ENCODE data around the gene MYBBP1A. TPM values are rescaled to one million over a fixed set of nuclear protein-coding genes. Genes with fewer than 3 reads are reported as not detected.

Gene MYBBP1A
- total and polyA plus RNA-seq, 9 of the 15 experiments (the other 6 are each of a cell fraction or from before 2014, with no cell fraction given), result 2.0 to 114 (median 47.2) TPM

DNA sequence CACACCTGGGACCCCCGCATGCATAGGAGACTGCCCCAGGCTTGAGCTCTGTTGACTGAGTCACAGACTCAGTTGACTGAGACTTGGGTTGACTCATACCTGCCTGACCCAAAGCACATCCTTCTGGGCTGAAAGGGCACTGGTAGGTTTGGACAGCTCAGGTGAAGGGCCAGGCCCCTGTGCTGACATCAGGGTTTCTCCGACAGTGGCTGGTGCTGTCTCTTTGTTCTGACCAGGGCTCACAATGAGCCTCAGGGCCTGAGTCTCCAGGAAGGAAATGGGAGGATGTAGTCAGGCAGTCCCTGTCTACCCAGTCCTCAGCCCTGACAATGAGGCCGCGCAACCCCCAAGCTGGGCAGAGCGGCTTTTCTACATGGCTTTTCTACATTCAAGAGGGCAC is 50.0 kb downstream of the MYBBP1A start:
- intact Hi-C loops (cut with micrococcal nuclease), result no loop called here
- 50% methylated on average over 5 of the region's 5 CpGs for WGBS (ENCODE audit: insufficient coverage, low coverage, missing lambda C conversion rate)
- CTCF ChIA-PET (ENCODE audit: low intra/inter-chr PET ratio), result no interaction called here

More for the DNA sequence above, 50.0 kb downstream of the MYBBP1A start:
- POLR2A ChIA-PET, result interaction anchor here (0.7 to 0.8 kb wide), 2 partner anchors 18 to 20 kb away, joined by 3 to 5 read pairs; no protein-coding TSS in a partner anchor
- peaks cover 0 to 67% of the 10 kb centered on the region in 2 experiments; a peak in 2 of 5 replicates for H3K27me3 ChIP-seq (ENCODE audit: control insufficient read depth in 2 of 2, insufficient read depth in 2 of 2, low read length in 2 of 2)
- TF ChIP-seq USF2 (CRISPR knock-in tag; IDR thresholded peaks at IDR 0.05) (no peak), GABPB1 (CRISPR knock-in tag; IDR thresholded peaks at IDR 0.05) (no peak), NONO (IDR thresholded peaks at IDR 0.05; ENCODE audit: low read depth in 2 of 2, low read length in 1 of 2) (no peak), NR2C1 (IDR thresholded peaks at IDR 0.05) (no peak), NR2C1 (tag; IDR thresholded peaks at IDR 0.05) (no peak), ZNF699 (CRISPR knock-in tag; IDR thresholded peaks at IDR 0.05; ENCODE audit: insufficient replicate concordance) (no peak), ZKSCAN8 (CRISPR knock-in tag; IDR thresholded peaks at IDR 0.05) (no peak)
- TF ChIP-seq, protein P1, sequence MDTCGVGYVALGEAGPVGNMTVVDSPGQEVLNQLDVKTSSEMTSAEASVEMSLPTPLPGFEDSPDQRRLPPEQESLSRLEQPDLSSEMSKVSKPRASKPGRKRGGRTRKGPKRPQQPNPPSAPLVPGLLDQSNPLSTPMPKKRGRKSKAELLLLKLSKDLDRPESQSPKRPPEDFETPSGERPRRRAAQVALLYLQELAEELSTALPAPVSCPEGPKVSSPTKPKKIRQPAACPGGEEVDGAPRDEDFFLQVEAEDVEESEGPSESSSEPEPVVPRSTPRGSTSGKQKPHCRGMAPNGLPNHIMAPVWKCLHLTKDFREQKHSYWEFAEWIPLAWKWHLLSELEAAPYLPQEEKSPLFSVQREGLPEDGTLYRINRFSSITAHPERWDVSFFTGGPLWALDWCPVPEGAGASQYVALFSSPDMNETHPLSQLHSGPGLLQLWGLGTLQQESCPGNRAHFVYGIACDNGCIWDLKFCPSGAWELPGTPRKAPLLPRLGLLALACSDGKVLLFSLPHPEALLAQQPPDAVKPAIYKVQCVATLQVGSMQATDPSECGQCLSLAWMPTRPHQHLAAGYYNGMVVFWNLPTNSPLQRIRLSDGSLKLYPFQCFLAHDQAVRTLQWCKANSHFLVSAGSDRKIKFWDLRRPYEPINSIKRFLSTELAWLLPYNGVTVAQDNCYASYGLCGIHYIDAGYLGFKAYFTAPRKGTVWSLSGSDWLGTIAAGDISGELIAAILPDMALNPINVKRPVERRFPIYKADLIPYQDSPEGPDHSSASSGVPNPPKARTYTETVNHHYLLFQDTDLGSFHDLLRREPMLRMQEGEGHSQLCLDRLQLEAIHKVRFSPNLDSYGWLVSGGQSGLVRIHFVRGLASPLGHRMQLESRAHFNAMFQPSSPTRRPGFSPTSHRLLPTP (IDR thresholded peaks at IDR 0.05; ENCODE audit: borderline replicate concordance, extremely low read depth, insufficient read length), result no peak
- TF ChIP-seq, protein P2, sequence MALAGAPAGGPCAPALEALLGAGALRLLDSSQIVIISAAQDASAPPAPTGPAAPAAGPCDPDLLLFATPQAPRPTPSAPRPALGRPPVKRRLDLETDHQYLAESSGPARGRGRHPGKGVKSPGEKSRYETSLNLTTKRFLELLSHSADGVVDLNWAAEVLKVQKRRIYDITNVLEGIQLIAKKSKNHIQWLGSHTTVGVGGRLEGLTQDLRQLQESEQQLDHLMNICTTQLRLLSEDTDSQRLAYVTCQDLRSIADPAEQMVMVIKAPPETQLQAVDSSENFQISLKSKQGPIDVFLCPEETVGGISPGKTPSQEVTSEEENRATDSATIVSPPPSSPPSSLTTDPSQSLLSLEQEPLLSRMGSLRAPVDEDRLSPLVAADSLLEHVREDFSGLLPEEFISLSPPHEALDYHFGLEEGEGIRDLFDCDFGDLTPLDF (CRISPR knock-in tag; IDR thresholded peaks at IDR 0.05), result no peak
- H4K20me1 ChIP-seq (replicated peaks; ENCODE audit: control insufficient read depth, insufficient read depth, low read length), result peaks cover 7% of the 10 kb centered on the region; the same call in 1 of the 2 replicates
- FAIRE-seq, result no peak
- no peak overlapping the region for H3K4me3 ChIP-seq
- no peak overlapping the region for H3K4me2 ChIP-seq (ENCODE audit: insufficient read depth, low read length)
- H3K4me1 ChIP-seq (replicated peaks in 1 of 2; ENCODE audit: control insufficient read depth in 2 of 2, insufficient read depth in 2 of 2, low read length in 2 of 2), result peaks cover 5 to 18% of the 10 kb centered on the region in 2 experiments; a peak in 4 of 5 replicates
- ATAC-seq, result no peak
- H3K9ac ChIP-seq (ENCODE audit: insufficient read depth in 1 of 2, low read depth in 2 of 2, low read length in 2 of 2), result no peak overlapping the region
- in situ Hi-C loops (cut with MboI), result no loop called here
- no peaks in the 10 kb centered on the region for H3K9me1 ChIP-seq (ENCODE audit: control insufficient read depth, insufficient read depth, low read length)
- H3K9me3 ChIP-seq (replicated peaks; ENCODE audit: control insufficient read depth, insufficient read depth, low read depth, low read length), result no peaks in the 10 kb centered on the region
- no TSS peak for BruUV-seq (replicated peaks)
- H3K27ac ChIP-seq (ENCODE audit: extremely low read depth, low read depth, low read length), result no peak overlapping the region
- no peaks in the 10 kb centered on the region for H3K36me3 ChIP-seq (ENCODE audit: control insufficient read depth, insufficient read depth, low read length)
- no peaks in the 10 kb centered on the region for H3K79me2 ChIP-seq (ENCODE audit: control insufficient read depth, insufficient read depth, low read length)
- DNase-seq (ENCODE audit: extremely low read depth in 1 of 4, low spot score in 3 of 4), result no peak
- no peak overlapping the region for H2AFZ ChIP-seq (ENCODE audit: low read depth, low read length)

Measured in K562 (cell line).